Measurements from ENCODE around the gene SAT2. TPM values are rescaled to one million over a fixed set of nuclear protein-coding genes. Genes with fewer than 3 reads are reported as not detected.

The SAT2 gene
- total RNA-seq, 1 experiment from 2014 or later, result 54.9 TPM

DNA sequence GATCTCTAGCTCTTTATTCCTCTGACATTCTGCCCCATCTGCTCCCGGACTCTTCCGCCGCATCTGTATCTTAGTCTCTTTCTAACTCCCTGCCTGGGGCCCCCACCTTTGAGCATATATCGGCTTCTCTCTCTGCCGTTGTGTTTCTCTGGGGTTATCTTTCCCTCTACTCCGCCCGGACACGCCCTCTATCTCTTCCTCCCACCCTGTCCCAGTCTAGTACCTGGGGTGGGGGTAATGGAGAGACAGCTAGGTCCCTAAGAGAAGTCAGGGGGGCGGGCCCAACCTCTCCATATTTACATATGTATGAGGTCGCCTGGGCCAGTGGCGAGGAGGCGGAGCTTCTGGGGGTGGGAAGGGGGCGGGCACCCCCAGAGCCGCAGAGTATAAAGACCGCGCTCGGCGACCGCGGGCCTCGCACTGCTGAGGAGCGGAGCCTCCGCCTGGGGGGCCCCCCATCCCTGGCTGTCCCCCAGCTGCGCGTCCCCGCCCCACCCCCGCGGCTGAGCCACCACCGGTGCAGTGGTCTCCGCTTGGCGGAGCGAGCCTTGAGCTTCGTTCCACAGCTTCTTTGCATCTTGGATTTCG is 23.0 kb upstream of the SAT2 start, which contains the start of gene ATP1B2:
ATP1B2 (plus strand) TSS at position 418 of the 588 bp plus-strand sequence. CDS start 593 bp downstream, outside the sequence.
- H3K4me3 ChIP-seq (replicated peaks in 1 of 2; ENCODE audit: low read depth in 1 of 2, low read length in 2 of 2), result no peak within 1 kb of the TSS
- POLR2A ChIA-PET, result no interaction called here

DNA sequence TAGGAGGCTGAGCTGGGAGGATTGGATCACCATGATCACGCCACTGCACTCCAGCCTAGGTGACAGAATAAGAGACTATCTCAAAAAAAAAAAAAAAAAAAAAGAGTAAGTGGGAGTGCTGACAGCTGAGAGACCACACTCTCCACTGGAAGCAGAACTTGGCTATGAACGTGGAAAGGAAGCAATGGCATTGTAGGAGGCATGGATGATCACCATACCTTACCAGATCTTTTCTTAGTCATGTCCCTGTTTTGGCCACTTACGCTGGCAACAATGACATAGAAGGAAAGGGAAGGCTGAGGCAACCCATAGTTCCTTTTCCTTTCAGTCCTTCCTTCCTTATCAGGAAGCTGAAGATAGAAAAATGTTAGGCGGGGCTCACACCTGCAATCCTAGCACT is 19.4 kb upstream of the SAT2 start:
- Histone ChIP-seq H3K36me3 (ENCODE audit: control insufficient read depth in 1 of 2, insufficient read depth in 2 of 2, low read length in 2 of 2) (no peaks in the 10 kb centered on the region), H3K4me2 (ENCODE audit: low read length) (no peak overlapping the region), H3K27ac (ENCODE audit: low read depth, low read length) (no peak overlapping the region), H4K20me1 (ENCODE audit: insufficient read depth) (no peaks in the 10 kb centered on the region), H3K9ac (ENCODE audit: low read length) (no peak overlapping the region), H3K9me3 (ENCODE audit: control insufficient read depth in 1 of 2, insufficient read depth in 1 of 2, low read depth in 1 of 2, low read length in 2 of 2) (no peaks in the 10 kb centered on the region), H3K27me3 (ENCODE audit: insufficient read depth, low read length) (no peaks in the 10 kb centered on the region), H3K9me2 (ENCODE audit: insufficient read depth) (no peaks in the 10 kb centered on the region), H2AFZ (ENCODE audit: low read depth, low read length, poor library complexity, severe bottlenecking) (no peak overlapping the region), H3K4me1 (ENCODE audit: control insufficient read depth in 1 of 2, insufficient read depth in 2 of 2, low read length in 2 of 2) (no peaks in the 10 kb centered on the region), H3K4me3 (replicated peaks in 1 of 2; ENCODE audit: low read depth in 1 of 2, low read length in 2 of 2) (no peak overlapping the region), H3K79me2 (ENCODE audit: insufficient read depth, low read length) (no peaks in the 10 kb centered on the region)
- ChIA-PET RAD21 (ENCODE audit: low non-redundant PET in 1 of 2, low total read pairs in 2 of 2, uncharacterized antibody in 2 of 2, unreplicated experiment in 2 of 2) (no interaction called here), POLR2A (no interaction called here), CTCF (interaction anchor here (0.9 kb wide), 1 partner anchor 15 kb away, joined by 3 read pairs; no protein-coding TSS in a partner anchor)
- ATAC-seq (no peak), DNase-seq (ENCODE audit: low read depth, low spot score) (no peak)
- TF ChIP-seq, protein P1, sequence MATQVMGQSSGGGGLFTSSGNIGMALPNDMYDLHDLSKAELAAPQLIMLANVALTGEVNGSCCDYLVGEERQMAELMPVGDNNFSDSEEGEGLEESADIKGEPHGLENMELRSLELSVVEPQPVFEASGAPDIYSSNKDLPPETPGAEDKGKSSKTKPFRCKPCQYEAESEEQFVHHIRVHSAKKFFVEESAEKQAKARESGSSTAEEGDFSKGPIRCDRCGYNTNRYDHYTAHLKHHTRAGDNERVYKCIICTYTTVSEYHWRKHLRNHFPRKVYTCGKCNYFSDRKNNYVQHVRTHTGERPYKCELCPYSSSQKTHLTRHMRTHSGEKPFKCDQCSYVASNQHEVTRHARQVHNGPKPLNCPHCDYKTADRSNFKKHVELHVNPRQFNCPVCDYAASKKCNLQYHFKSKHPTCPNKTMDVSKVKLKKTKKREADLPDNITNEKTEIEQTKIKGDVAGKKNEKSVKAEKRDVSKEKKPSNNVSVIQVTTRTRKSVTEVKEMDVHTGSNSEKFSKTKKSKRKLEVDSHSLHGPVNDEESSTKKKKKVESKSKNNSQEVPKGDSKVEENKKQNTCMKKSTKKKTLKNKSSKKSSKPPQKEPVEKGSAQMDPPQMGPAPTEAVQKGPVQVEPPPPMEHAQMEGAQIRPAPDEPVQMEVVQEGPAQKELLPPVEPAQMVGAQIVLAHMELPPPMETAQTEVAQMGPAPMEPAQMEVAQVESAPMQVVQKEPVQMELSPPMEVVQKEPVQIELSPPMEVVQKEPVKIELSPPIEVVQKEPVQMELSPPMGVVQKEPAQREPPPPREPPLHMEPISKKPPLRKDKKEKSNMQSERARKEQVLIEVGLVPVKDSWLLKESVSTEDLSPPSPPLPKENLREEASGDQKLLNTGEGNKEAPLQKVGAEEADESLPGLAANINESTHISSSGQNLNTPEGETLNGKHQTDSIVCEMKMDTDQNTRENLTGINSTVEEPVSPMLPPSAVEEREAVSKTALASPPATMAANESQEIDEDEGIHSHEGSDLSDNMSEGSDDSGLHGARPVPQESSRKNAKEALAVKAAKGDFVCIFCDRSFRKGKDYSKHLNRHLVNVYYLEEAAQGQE (IDR thresholded peaks at IDR 0.05; ENCODE audit: low read depth), result no peak
- intact Hi-C loops (cut with micrococcal nuclease), result no loop called here
- no TSS peak for BruUV-seq (replicated peaks)

More for the DNA sequence above, 23.0 kb upstream of the SAT2 start, which contains the start of gene ATP1B2:
- intact Hi-C loops (cut with micrococcal nuclease), result no loop called here
- Histone ChIP-seq H3K9ac (ENCODE audit: low read length) (no peak within 1 kb of the TSS), H3K27me3 (ENCODE audit: insufficient read depth, low read length) (no peaks in the 10 kb centered on the region; the same call in 1 of the 2 replicates), H3K9me2 (ENCODE audit: insufficient read depth) (no peaks in the 10 kb centered on the region), H4K20me1 (ENCODE audit: insufficient read depth) (no peaks in the 10 kb centered on the region), H3K9me3 (ENCODE audit: control insufficient read depth in 1 of 2, insufficient read depth in 1 of 2, low read depth in 1 of 2, low read length in 2 of 2) (no peaks in the 10 kb centered on the region), H3K79me2 (ENCODE audit: insufficient read depth, low read length) (no peaks in the 10 kb centered on the region), H3K4me2 (ENCODE audit: low read length) (no peak within 1 kb of the TSS), H3K4me1 (ENCODE audit: control insufficient read depth in 1 of 2, insufficient read depth in 2 of 2, low read length in 2 of 2) (no peaks in the 10 kb centered on the region), H3K27ac (ENCODE audit: low read depth, low read length) (no peak within 1 kb of the TSS), H2AFZ (ENCODE audit: low read depth, low read length, poor library complexity, severe bottlenecking) (no peak within 1 kb of the TSS), H3K36me3 (ENCODE audit: control insufficient read depth in 1 of 2, insufficient read depth in 2 of 2, low read length in 2 of 2) (no peaks in the 10 kb centered on the region)
- RAD21 ChIA-PET (ENCODE audit: low non-redundant PET in 1 of 2, low total read pairs in 2 of 2, uncharacterized antibody in 2 of 2, unreplicated experiment in 2 of 2), result no interaction called here
- CTCF ChIA-PET, result no interaction called here
- BruUV-seq (replicated peaks), result no TSS peak
- ATAC-seq (peak; percentile 60), DNase-seq (ENCODE audit: low read depth, low spot score) (no peak)
- no peak for TF ChIP-seq ZFX (IDR thresholded peaks at IDR 0.05)

All from HCT116 (cell line).